WERI-Rb-1 (cell line): ENCODE measurements around the gene MAP4K4.

Experiments
- DNase-seq: peaks from one replicate; pipeline ENCODE4 v3.0.0-alpha.2; 2020
- H3K27ac ChIP-seq: fragments of 250-450 bp; sonication (Bioruptor Pico); 2 replicates; pipeline ENCODE4 v1.5.1; 2020; ENCODE audit warnings: mild to moderate bottlenecking, moderate library complexity
- H3K27me3 ChIP-seq: fragments of 250-450 bp; sonication (Bioruptor Pico); 2 replicates; pipeline ENCODE4 v1.5.1; 2021; ENCODE audit warnings: mild to moderate bottlenecking, low read depth, moderate library complexity; ENCODE audit not compliant: insufficient read depth, severe bottlenecking
- H3K36me3 ChIP-seq: fragments of 250-450 bp; sonication (Bioruptor Pico); 2 replicates; pipeline ENCODE4 v1.5.1; 2020; ENCODE audit warnings: mild to moderate bottlenecking, moderate library complexity
- H3K4me3 ChIP-seq: 2 replicates; pipeline ENCODE4 v1.5.1; 2011; ENCODE audit warnings: low read depth, mild to moderate bottlenecking, control low read depth, low read length
- H3K9me3 ChIP-seq: fragments of 250-450 bp; sonication (Bioruptor Pico); 2 replicates; pipeline ENCODE4 v1.5.1; 2021; ENCODE audit warnings: mild to moderate bottlenecking, moderate library complexity; ENCODE audit not compliant: severe bottlenecking
- TF ChIP-seq, protein P1 (sequence below): IDR thresholded peaks from 2 replicates; pipeline ENCODE4 v1.5.1; 2011; ENCODE audit warnings: low read depth, mild to moderate bottlenecking, control low read depth, inconsistent platforms, low read length

The MAP4K4 gene

DNA sequence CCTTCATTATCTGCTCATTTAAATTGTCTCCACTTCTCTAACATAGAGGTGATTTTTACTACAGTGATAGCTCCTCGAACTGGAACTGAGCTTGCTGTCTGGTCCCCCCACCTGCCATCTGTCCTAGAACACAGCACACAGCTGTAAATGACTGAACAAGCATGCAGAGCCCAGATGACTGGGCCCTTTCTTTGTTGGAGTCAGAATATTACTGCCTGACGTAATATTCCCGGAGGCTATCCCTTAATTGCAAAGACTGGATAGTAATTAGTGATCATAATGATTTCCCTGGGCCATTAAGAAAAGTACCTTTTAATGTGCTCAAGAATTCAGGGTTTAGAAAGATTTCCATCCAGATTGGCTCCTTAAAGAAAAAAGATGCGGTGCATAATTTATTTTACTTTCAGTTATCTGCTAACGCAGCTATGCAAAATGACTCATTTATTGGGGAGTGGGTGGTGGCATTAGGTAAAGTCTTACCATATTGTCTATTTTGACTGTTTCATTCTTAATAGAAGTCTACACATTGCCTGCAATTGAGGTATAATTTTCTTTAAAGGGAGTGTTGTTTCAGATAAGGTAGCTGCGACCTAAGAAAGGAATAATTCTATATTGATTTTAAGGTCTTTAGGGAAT, 84.4 kb downstream of the MAP4K4 start:
- no peaks in the 10 kb centered on the region for H3K9me3 ChIP-seq
- no peaks in the 10 kb centered on the region for H3K27me3 ChIP-seq
- no peak for DNase-seq
- TF ChIP-seq, protein P1, sequence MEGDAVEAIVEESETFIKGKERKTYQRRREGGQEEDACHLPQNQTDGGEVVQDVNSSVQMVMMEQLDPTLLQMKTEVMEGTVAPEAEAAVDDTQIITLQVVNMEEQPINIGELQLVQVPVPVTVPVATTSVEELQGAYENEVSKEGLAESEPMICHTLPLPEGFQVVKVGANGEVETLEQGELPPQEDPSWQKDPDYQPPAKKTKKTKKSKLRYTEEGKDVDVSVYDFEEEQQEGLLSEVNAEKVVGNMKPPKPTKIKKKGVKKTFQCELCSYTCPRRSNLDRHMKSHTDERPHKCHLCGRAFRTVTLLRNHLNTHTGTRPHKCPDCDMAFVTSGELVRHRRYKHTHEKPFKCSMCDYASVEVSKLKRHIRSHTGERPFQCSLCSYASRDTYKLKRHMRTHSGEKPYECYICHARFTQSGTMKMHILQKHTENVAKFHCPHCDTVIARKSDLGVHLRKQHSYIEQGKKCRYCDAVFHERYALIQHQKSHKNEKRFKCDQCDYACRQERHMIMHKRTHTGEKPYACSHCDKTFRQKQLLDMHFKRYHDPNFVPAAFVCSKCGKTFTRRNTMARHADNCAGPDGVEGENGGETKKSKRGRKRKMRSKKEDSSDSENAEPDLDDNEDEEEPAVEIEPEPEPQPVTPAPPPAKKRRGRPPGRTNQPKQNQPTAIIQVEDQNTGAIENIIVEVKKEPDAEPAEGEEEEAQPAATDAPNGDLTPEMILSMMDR = no peak
- H3K36me3 ChIP-seq = no peaks in the 10 kb centered on the region
- H3K27ac ChIP-seq = no peak overlapping the region
- no peak overlapping the region for H3K4me3 ChIP-seq

- DNase-seq = no peak
- Histone ChIP-seq H3K27ac (no peak overlapping the region), H3K4me3 (no peak overlapping the region), H3K27me3 (no peaks in the 10 kb centered on the region), H3K9me3 (no peaks in the 10 kb centered on the region), H3K36me3 (no peaks in the 10 kb centered on the region)
- TF ChIP-seq, protein P1 = no peak
Measured at GRCh38 chr2:101782427-101782792, 84.9 kb downstream of the MAP4K4 start.

- no peak for DNase-seq
- H3K36me3 ChIP-seq = peaks cover 16% of the 10 kb centered on the region
- no peak overlapping the region for H3K27ac ChIP-seq
- no peaks in the 10 kb centered on the region for H3K27me3 ChIP-seq
- no peaks in the 10 kb centered on the region for H3K9me3 ChIP-seq
- TF ChIP-seq, protein P1 = no peak
- H3K4me3 ChIP-seq = no peak overlapping the region
Measured at GRCh38 chr2:101787097-101787496, 89.6 kb downstream of the MAP4K4 start.

DNA sequence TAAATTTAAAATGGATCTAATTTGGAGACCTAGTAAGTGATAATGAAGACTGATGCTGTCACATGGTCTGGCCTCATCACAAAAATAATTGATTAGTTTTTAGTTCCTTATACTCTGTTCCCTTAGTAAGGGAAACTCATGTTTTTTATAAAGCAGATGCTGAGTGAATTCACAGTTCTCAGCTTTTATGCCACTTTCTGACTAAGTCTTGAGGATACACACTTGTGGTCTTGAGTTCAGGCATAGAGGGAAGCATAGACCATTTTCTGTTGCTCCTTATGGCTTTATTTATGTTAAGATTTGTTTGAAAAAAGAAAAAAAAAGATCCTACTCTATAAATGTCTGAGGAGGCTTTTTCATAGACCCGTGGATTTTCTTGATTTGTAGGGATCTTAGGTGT, 91.1 kb downstream of the MAP4K4 start:
- TF ChIP-seq, protein P1 = no peak

GRCh38 chr2:101788995-101789970, 91.8 kb downstream of the MAP4K4 start:
- Histone ChIP-seq H3K9me3 (no peaks in the 10 kb centered on the region), H3K4me3 (no peak overlapping the region), H3K36me3 (peaks cover 18% of the 10 kb centered on the region), H3K27ac (no peak overlapping the region), H3K27me3 (no peaks in the 10 kb centered on the region)
- TF ChIP-seq, protein P1 = no peak
- no peak for DNase-seq

More for the DNA sequence above, 91.1 kb downstream of the MAP4K4 start:
- H3K4me3 ChIP-seq = no peak overlapping the region
- DNase-seq = no peak
- H3K27me3 ChIP-seq = no peaks in the 10 kb centered on the region
- no peak overlapping the region for H3K27ac ChIP-seq
- H3K36me3 ChIP-seq = peaks cover 18% of the 10 kb centered on the region
- no peaks in the 10 kb centered on the region for H3K9me3 ChIP-seq
